Measurements from ENCODE around the gene ZBBX. TPM values are rescaled to one million over a fixed set of nuclear protein-coding genes. Genes with fewer than 3 reads are reported as not detected.

The ZBBX gene
- total RNA-seq, 3 donors from 2014 or later, result not detected

- H3K9me3 ChIP-seq, result peaks cover 0 to 4% of the 10 kb centered on the region in 2 donors
- H3K36me3 ChIP-seq, result no peaks in the 10 kb centered on the region
- H3K4me3 ChIP-seq, result no peak overlapping the region
- DNase-seq (ENCODE audit: low spot score in 2 of 2), result no peak
- intact Hi-C loops (cut with DNase I; ENCODE audit: low total_unique reads), result no loop called here
- TF ChIP-seq, protein P1, sequence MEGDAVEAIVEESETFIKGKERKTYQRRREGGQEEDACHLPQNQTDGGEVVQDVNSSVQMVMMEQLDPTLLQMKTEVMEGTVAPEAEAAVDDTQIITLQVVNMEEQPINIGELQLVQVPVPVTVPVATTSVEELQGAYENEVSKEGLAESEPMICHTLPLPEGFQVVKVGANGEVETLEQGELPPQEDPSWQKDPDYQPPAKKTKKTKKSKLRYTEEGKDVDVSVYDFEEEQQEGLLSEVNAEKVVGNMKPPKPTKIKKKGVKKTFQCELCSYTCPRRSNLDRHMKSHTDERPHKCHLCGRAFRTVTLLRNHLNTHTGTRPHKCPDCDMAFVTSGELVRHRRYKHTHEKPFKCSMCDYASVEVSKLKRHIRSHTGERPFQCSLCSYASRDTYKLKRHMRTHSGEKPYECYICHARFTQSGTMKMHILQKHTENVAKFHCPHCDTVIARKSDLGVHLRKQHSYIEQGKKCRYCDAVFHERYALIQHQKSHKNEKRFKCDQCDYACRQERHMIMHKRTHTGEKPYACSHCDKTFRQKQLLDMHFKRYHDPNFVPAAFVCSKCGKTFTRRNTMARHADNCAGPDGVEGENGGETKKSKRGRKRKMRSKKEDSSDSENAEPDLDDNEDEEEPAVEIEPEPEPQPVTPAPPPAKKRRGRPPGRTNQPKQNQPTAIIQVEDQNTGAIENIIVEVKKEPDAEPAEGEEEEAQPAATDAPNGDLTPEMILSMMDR (IDR thresholded peaks at IDR 0.05), result no peak
- TF ChIP-seq POLR2A (IDR thresholded peaks at IDR 0.05), result no peak
- no peak for TF ChIP-seq POLR2AphosphoS5 (IDR thresholded peaks at IDR 0.05)
- no peaks in the 10 kb centered on the region for H3K4me1 ChIP-seq
- H3K27me3 ChIP-seq, result no peaks in the 10 kb centered on the region
- H3K27ac ChIP-seq, result no peak overlapping the region
Measured at GRCh38 chr3:167306319-167306718, 73.8 kb downstream of the ZBBX start.

DNA sequence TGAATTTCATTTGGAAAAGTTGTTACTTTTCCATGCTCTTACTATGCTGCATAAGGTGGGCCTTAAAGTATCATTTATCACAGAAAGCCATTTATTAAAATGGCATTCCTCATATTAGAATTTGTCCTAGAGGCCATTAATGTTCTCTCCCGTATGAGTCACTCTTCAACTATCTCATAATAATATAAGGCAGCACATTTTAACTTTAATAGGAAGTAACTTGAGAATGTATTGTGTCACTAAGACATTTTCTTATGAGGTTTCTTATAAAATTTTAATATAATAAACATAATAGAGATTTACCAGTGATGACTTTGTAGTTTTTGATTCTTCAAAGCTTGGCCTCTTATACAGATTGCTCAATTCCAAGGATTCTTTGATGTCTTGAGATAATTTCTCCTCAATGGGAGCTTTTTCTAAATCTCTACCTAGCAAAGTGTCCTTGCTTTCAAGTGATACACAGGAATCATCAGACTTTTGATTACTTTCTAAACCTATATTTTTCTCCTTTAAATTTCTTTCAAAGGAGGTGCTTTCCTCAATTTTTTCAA, 74.7 kb downstream of the ZBBX start:
- Histone ChIP-seq H3K9me3 (peaks cover 0 to 4% of the 10 kb centered on the region in 2 donors), H3K4me3 (no peak overlapping the region), H3K4me1 (no peaks in the 10 kb centered on the region), H3K27ac (no peak overlapping the region), H3K36me3 (no peaks in the 10 kb centered on the region), H3K27me3 (no peaks in the 10 kb centered on the region)
- intact Hi-C loops (cut with DNase I; ENCODE audit: low total_unique reads), result no loop called here
- no peak for TF ChIP-seq POLR2A (IDR thresholded peaks at IDR 0.05)
- no peak for TF ChIP-seq POLR2AphosphoS5 (IDR thresholded peaks at IDR 0.05)
- TF ChIP-seq, protein P1 (IDR thresholded peaks at IDR 0.05), result no peak
- DNase-seq (ENCODE audit: low spot score in 2 of 2), result no peak

GRCh38 chr3:167304077-167304476, 76.0 kb downstream of the ZBBX start:
- Histone ChIP-seq H3K4me3 (no peak overlapping the region), H3K27ac (no peak overlapping the region), H3K27me3 (no peaks in the 10 kb centered on the region), H3K36me3 (no peaks in the 10 kb centered on the region), H3K4me1 (no peaks in the 10 kb centered on the region), H3K9me3 (no peaks in the 10 kb centered on the region)
- intact Hi-C loops (cut with DNase I; ENCODE audit: low total_unique reads), result no loop called here
- no peak for TF ChIP-seq POLR2AphosphoS5 (IDR thresholded peaks at IDR 0.05)
- TF ChIP-seq, protein P1 (IDR thresholded peaks at IDR 0.05), result no peak
- TF ChIP-seq POLR2A (IDR thresholded peaks at IDR 0.05), result no peak
- DNase-seq (ENCODE audit: low spot score in 2 of 2), result no peak

DNA sequence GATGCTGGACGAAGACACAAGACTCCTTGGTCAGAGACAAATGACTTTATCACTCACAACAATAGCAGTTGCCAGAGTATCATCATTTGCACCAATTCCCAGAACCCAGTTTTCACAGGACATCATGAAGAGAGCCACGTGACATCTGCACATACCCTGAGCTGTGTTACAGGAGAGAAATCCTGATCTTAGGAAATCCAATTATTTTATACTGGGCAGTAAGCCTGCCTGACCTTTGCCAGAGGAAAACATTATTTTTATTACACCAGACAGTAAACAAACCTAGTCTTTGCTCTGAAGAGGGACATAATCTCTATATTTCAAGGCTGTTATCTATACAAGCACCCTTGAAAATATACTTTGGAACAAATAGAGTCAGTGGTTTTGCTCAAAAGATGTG, 77.4 kb downstream of the ZBBX start:
- intact Hi-C loops (cut with DNase I; ENCODE audit: low total_unique reads), result no loop called here
- Histone ChIP-seq H3K36me3 (no peaks in the 10 kb centered on the region), H3K4me1 (no peaks in the 10 kb centered on the region), H3K27me3 (no peaks in the 10 kb centered on the region), H3K4me3 (no peak overlapping the region), H3K9me3 (no peaks in the 10 kb centered on the region), H3K27ac (no peak overlapping the region)
- no peak for DNase-seq (ENCODE audit: low spot score in 2 of 2)
- no peak for TF ChIP-seq POLR2AphosphoS5 (IDR thresholded peaks at IDR 0.05)
- TF ChIP-seq, protein P1 (IDR thresholded peaks at IDR 0.05), result no peak
- TF ChIP-seq POLR2A (IDR thresholded peaks at IDR 0.05), result no peak

GRCh38 chr3:167300207-167300606, 79.9 kb downstream of the ZBBX start:
- TF ChIP-seq POLR2A (IDR thresholded peaks at IDR 0.05) (no peak), POLR2AphosphoS5 (IDR thresholded peaks at IDR 0.05) (no peak)
- TF ChIP-seq, protein P1 (IDR thresholded peaks at IDR 0.05), result no peak
- H3K4me1 ChIP-seq, result no peaks in the 10 kb centered on the region
- intact Hi-C loops (cut with DNase I; ENCODE audit: low total_unique reads), result no loop called here

More at GRCh38 chr3:167300207-167300606, 79.9 kb downstream of the ZBBX start:
- no peaks in the 10 kb centered on the region for H3K9me3 ChIP-seq
- DNase-seq (ENCODE audit: low spot score in 2 of 2), result no peak
- no peaks in the 10 kb centered on the region for H3K36me3 ChIP-seq
- no peak overlapping the region for H3K4me3 ChIP-seq
- no peaks in the 10 kb centered on the region for H3K27me3 ChIP-seq
- no peak overlapping the region for H3K27ac ChIP-seq

All from breast epithelium (tissue), 4 donors.